ENCODE measurements around the gene GSK3B.
"Not testable (repeated sequence)": the region's sequence is repeated elsewhere in the genome, so short reads cannot be mapped to it uniquely, and the experiment has no call there.

The GSK3B gene

GRCh38 chr3:119937229-119937628 lies 157.0 kb downstream of the GSK3B start:
- DNase-seq (ENCODE audit: low read depth): peak; percentile 6

- DNase-seq (ENCODE audit: low read depth): no peak
Observed at GRCh38 chr3:119934249-119934648, 160.0 kb downstream of the GSK3B start.

- DNase-seq (ENCODE audit: low read depth): no peak
Observed at GRCh38 chr3:119933207-119933606, 161.0 kb downstream of the GSK3B start.

- DNase-seq (ENCODE audit: low read depth): no peak
Observed at GRCh38 chr3:119930286-119930685, 164.0 kb downstream of the GSK3B start.

- no peak for DNase-seq (ENCODE audit: low read depth)
Observed at GRCh38 chr3:119927190-119927589, 167.1 kb downstream of the GSK3B start.

GRCh38 chr3:119924111-119925094 lies 169.8 kb downstream of the GSK3B start:
- DNase-seq (ENCODE audit: low read depth): no peak

GRCh38 chr3:119918992-119919933 lies 175.0 kb downstream of the GSK3B start:
- no peak for DNase-seq (ENCODE audit: low read depth)

- no peak for DNase-seq (ENCODE audit: low read depth)
Observed at GRCh38 chr3:119913021-119913420, 181.2 kb downstream of the GSK3B start.

GRCh38 chr3:119912220-119912619 lies 182.0 kb downstream of the GSK3B start:
- no peak for DNase-seq (ENCODE audit: low read depth)

GRCh38 chr3:119911748-119912147 lies 182.5 kb downstream of the GSK3B start:
- DNase-seq (ENCODE audit: low read depth): no peak

- no peak for DNase-seq (ENCODE audit: low read depth)
Observed at GRCh38 chr3:119902061-119902460, 192.2 kb downstream of the GSK3B start.

GRCh38 chr3:119901148-119901547 lies 193.1 kb downstream of the GSK3B start:
- DNase-seq (ENCODE audit: low read depth): no peak

- no peak for DNase-seq (ENCODE audit: low read depth)
Observed at GRCh38 chr3:119899192-119899511, 195.1 kb downstream of the GSK3B start.

- DNase-seq (ENCODE audit: low read depth): no peak
Observed at GRCh38 chr3:119898478-119899191, 195.6 kb downstream of the GSK3B start.

- DNase-seq (ENCODE audit: low read depth): no peak
Observed at GRCh38 chr3:119894195-119894594, 200.1 kb downstream of the GSK3B start.

- no peak for DNase-seq (ENCODE audit: low read depth)
Observed at GRCh38 chr3:119893769-119894168, 200.5 kb downstream of the GSK3B start.

GRCh38 chr3:119891944-119892721 lies 202.1 kb downstream of the GSK3B start:
- peak; percentile 12 for DNase-seq (ENCODE audit: low read depth)

- not testable (repeated sequence) for DNase-seq (ENCODE audit: low read depth)
Observed at GRCh38 chr3:119888681-119889080, 205.6 kb downstream of the GSK3B start.

GRCh38 chr3:119885746-119886530 lies 208.3 kb downstream of the GSK3B start:
- no peak for DNase-seq (ENCODE audit: low read depth)

GRCh38 chr3:119884161-119884557 lies 210.1 kb downstream of the GSK3B start:
- DNase-seq (ENCODE audit: low read depth): no peak
